Nucleus accumbens (tissue), 56 donors: ENCODE results near the gene VARS2.
"Not testable (repeated sequence)": the region's sequence is repeated elsewhere in the genome, so short reads cannot be mapped to it uniquely, and the experiment has no call there.

Experiments
- DNase-seq, 56 donors: peaks; one replicate each; lab custom pipeline; 2025; lab: John Stamatoyannopoulos, UW

Gene VARS2

GRCh38 chr6:30895343-30895742 is 18.7 kb upstream of the VARS2 start:
- no peak for DNase-seq

GRCh38 chr6:30896541-30896940 is 17.5 kb upstream of the VARS2 start:
- DNase-seq, result no peak

GRCh38 chr6:30897882-30898281 is 16.2 kb upstream of the VARS2 start:
- DNase-seq, result no peak

GRCh38 chr6:30898750-30899360 is 15.2 kb upstream of the VARS2 start:
- no peak for DNase-seq

GRCh38 chr6:30900863-30901417 is 13.1 kb upstream of the VARS2 start:
- no peak for DNase-seq

GRCh38 chr6:30901436-30901835 is 12.6 kb upstream of the VARS2 start:
- no peak for DNase-seq

GRCh38 chr6:30902196-30902595 is 11.8 kb upstream of the VARS2 start:
- not testable (repeated sequence) for DNase-seq

GRCh38 chr6:30902709-30903108 is 11.3 kb upstream of the VARS2 start:
- no peak for DNase-seq

GRCh38 chr6:30903236-30903635 is 10.8 kb upstream of the VARS2 start:
- DNase-seq, result no peak

- DNase-seq, result not testable (repeated sequence)
These were observed 6.7 kb upstream of the VARS2 start for GRCh38 chr6:30907290-30907757.

GRCh38 chr6:30907758-30908591 is 6.1 kb upstream of the VARS2 start, which contains the start of gene GTF2H4:
GTF2H4 (plus strand) TSS chr6:30908207.
- DNase-seq, result peak; percentile 48 to 99 (median 95)

GRCh38 chr6:30908700-30909099 is 5.3 kb upstream of the VARS2 start:
- DNase-seq, result no peak

GRCh38 chr6:30910473-30910872 is 3.6 kb upstream of the VARS2 start:
- not testable (repeated sequence) for DNase-seq

GRCh38 chr6:30912746-30913520 is 1.1 kb upstream of the VARS2 start:
- peak in 3 of 56 donors; percentile 2 to 10 (median 7) for DNase-seq

- peak in 1 of 56 donors; percentile 75 for DNase-seq
These were observed 340 bp upstream of the VARS2 start for GRCh38 chr6:30913721-30914075.

- peak in 19 of 56 donors; percentile 8 to 58 (median 39) for DNase-seq
These were observed 984 bp downstream of the VARS2 start for GRCh38 chr6:30914854-30915590.

GRCh38 chr6:30915591-30915946 is 1.5 kb downstream of the VARS2 start:
- peak in 39 of 56 donors; percentile 5 to 69 (median 33) for DNase-seq

- DNase-seq, result no peak
These were observed 3.0 kb downstream of the VARS2 start for GRCh38 chr6:30917041-30917440.

- no peak for DNase-seq
These were observed 3.4 kb downstream of the VARS2 start for GRCh38 chr6:30917487-30917886.

- DNase-seq, result no peak
These were observed 4.6 kb downstream of the VARS2 start for GRCh38 chr6:30918670-30919069.
